Measurements from ENCODE around the gene TSHZ3. TPM values are rescaled to one million over a fixed set of nuclear protein-coding genes. Genes with fewer than 3 reads are reported as not detected.

The TSHZ3 gene
- polyA plus RNA-seq, 3 donors: 0.99 to 5.8 (median 3.9) TPM

DNA sequence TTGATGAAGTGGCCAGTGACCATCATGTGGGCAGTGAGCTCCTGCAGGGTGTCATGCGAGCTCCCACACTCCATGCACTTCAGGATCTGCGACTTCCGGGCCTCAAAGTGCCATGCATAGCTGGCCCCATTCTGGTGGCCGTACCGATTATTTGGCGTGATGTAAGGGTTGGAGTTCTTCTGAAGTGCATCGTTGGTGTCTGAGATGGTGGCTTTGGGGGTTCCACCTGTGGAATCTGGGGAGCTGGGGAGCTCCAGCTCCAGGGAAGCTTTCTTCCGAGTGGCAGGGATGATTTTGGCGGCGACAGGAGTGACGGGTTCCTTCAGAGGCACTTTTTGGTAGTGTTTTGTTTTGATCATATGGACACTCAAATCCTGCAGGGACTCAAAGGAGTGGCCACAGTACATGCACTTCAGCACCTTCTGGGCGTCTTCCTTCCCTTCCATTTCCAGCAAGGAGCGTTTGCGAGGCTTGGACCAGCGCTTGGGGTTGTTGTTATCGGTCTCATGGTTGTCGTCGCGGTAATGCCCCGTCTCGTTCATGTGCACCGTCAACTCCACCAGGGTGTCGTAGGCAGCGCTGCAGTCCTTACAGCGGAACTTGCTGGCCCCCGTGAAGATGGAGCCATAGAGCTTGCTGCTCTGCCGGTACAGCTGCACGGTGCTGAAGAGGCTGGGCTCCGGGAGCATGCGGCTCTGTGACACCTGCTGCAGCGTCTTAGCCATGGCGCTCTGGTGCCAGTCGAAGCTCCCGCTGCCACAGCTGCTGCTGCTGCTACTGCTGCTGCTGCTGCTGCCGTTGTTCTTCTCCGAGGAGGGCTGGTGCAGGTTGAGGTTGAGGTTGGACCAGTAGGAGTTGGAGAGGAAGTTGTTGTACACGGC, 70.4 kb downstream of the TSHZ3 start:
- 93 to 94% (median 94%) methylated on average over 37 of the region's 37 CpGs for WGBS, 3 donors
- H3K27ac ChIP-seq (ENCODE audit: low read depth, low read length): no peak overlapping the region

DNA sequence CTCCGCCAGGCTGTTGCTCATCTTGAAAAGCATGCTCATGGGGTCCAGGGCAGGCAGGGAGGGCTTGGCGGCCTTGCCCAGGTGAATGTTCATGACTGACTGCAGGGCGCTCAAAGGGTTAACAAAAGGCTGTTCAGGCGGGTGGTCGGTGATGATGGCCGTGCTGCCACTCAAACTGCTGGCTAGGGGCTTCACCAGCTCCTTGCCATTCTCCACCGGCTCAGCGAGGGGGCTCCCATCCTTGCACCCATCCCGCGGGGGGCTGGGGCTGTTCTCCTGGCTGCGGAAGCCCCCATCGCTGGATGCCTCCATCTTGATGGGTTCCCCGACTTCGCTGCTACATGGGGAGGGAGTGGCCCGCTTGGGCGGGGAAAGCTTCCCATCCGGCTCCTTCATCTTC, 71.7 kb downstream of the TSHZ3 start:
- no peak overlapping the region for H3K27ac ChIP-seq (ENCODE audit: low read depth, low read length)
- 85 to 93% (median 90%) methylated on average over 17 of the region's 17 CpGs for WGBS, 3 donors

DNA sequence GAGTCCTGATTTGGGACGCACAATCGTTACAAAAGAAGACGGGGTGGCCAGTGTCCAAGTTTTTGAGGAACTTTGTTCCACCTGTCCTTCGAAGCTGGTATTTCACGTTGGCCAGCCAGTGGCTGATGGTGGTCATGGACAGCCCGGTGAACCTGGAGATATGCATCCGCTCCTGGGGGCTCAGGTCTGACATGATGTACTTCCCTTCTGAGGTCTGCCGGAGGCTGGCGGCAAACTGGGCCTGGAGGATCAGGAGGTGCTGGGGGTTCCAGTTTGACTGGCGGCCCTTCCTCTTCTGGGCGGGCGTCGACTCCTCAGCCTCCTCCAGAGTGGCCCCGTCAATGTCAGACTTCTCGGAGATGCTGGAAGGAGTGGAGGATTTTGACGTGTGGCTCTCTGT, 72.4 kb downstream of the TSHZ3 start:
- WGBS, 3 donors: 94 to 96% (median 96%) methylated on average over 16 of the region's 16 CpGs
- H3K27ac ChIP-seq (ENCODE audit: low read depth, low read length): no peak overlapping the region

DNA sequence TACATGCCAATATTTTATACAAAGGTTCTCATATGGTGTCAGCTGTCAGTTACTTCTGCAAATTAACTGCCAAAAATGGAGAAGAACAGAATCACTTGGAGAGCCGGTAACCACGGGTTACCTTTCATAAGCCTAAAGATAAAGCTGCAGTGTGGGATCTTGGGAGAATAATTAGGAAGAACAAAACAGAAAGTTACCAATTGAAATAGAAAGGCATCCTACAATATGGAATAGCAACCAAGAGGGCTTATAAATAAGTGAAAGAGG, 74.2 kb downstream of the TSHZ3 start:
- 45 to 69% (median 47%) methylated on average over 2 of the region's 2 CpGs for WGBS, 3 donors
- no peak overlapping the region for H3K27ac ChIP-seq (ENCODE audit: low read depth, low read length)

DNA sequence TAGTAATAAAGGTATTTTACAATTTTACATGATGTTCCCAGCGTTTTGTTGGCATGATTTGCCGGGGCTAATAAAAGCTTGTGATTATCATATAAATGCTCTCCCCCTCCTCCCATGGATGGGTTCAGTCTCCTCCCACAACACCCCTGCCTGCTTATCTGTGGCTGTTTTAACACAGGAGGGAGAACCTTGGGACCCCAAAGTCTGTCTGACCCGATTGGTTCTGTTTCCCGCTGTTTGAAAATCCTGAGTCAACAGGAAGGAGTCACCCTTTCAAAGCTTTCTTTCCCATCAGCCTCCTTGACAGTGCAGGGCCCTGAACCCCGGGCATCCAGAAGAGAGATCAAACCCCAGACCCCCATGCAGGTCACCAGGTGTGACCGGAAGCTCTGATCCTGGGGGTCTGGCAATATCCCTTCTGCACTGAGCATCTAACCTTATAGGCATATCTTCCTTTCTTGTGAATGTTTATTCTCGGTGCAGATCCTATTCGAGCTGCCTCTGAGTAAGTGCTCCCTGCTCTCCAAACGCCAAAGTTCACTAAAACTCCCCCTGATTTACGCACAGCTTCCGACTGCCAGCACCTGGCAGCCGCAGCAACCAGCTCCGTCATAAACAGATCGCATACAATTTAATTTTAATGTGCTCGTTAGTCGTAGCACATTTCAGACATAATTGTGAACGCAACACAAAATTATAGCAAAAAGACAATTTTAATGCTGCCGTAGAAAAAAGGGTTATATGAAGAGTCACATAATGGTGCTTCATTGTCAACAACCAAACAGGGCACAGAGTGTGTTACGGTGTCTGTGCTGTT, 74.8 kb downstream of the TSHZ3 start:
- 64 to 78% (median 70%) methylated on average over 19 of the region's 19 CpGs for WGBS, 3 donors
- no peak overlapping the region for H3K27ac ChIP-seq (ENCODE audit: low read depth, low read length)

DNA sequence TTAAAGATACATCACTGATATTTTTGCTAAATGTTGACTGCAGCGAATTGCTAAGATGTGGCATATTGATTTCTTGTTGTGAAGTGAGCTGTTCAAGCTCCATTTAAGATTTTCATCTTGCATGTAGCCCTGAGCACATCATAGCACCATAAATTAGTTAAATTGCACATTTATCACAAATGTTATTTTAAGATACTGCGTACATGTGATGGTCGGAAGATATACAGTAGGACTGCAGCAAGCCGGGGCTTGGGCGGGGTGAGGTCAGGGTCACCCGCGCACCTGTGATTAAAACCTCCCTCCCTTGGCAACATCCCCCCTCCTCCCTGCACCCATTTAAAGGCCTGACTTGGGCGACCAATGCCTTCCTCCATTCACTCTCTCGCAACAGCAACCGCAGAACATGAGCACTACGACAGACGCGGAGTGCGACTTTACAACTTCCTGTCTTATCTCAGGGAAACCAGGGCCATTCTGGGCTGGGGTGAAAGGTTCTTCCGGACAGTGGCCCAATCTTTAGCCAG, 76.6 kb downstream of the TSHZ3 start:
- WGBS, 3 donors: 90 to 95% (median 94%) methylated on average over 15 of the region's 15 CpGs
- no peak overlapping the region for H3K27ac ChIP-seq (ENCODE audit: low read depth, low read length)

DNA sequence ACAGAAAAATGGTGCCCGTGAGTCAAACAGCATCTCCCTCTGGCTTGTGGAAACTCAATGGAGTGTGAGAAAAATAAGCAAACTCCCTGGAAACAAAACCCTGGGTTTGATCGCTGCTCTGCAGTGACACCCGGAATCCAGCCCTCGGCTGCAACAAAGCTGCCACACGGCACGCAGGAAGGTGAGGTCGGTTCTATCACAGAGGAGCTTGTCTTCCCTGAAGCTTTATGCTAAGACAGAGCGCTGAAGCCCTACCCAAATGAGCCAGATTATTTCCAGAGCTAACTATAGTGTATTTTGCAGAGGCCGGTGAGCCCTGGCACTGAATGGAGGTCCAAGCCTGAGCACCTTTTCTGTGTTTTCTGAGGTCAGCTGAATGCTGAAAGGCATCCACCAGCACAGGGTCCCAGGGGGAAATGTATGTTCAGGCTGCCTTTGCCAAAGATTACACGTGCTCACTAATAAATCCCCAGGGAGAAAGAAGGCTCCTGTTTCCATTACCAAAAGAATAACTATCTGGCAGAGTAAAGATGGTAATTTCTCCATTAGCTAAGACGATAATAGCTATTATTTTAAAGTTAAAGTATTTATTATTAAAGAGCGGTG, 77.8 kb downstream of the TSHZ3 start:
- 73 to 78% (median 74%) methylated on average over 12 of the region's 12 CpGs for whole genome bisulfite sequencing, 3 donors
- no peak overlapping the region for H3K27ac ChIP-seq (ENCODE audit: low read depth, low read length)

DNA sequence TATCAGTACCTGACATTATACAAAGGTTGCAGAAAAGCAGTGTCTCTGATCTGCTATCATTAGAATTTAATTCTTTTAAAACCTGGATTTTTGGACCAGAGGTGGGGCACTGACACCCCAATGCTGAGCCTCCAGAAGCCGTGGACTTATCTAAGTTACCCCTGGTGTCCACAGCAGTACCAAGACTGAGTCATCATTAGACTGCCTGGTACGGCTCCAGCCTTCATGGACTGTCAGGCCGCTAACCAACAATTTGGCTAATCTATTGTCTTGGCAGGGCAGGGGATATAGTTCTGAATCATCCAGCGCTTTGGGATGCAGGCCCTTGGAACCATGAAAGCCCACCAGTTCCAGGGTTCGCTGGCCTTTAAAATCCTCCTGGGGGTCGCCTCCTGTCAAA, 78.3 kb downstream of the TSHZ3 start:
- 72 to 86% (median 83%) methylated on average over 6 of the region's 6 CpGs for WGBS, 3 donors
- H3K27ac ChIP-seq (ENCODE audit: low read depth, low read length): no peak overlapping the region

DNA sequence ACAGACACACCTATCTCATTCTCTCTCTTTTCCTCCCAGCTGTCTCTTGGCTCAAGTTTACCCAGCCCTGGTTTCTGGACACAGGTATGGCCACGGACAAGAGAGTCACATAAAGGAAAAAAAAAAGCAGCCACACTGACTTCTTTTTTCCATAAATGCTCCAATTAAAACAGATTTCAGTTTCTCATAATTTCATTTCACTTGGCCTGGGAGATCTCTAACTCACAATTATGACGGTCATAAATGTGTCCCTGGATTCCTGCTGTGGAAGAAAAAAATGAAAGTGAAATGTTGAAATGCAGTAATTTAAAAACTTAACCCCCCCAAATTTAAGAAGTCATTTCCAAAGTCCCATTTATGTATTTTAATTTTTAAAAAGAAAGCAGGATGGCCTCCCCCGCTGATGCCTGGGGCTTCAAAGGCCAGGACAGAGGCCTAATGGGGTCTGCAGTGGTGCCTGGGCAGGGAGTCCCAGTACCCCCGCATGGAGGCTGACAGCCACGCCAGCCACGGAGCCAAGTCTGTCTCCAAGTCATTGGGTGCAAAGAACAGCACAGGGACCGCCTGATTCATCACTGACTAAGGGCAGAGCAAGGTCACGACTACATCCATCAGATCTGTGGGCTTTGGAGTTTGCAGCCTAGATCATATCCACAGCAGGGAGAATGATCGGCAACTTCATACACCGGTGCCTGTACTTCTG, 79.7 kb downstream of the TSHZ3 start:
- 72 to 81% (median 80%) methylated on average over 10 of the region's 10 CpGs for WGBS, 3 donors
- H3K27ac ChIP-seq (ENCODE audit: low read depth, low read length): no peak overlapping the region

DNA sequence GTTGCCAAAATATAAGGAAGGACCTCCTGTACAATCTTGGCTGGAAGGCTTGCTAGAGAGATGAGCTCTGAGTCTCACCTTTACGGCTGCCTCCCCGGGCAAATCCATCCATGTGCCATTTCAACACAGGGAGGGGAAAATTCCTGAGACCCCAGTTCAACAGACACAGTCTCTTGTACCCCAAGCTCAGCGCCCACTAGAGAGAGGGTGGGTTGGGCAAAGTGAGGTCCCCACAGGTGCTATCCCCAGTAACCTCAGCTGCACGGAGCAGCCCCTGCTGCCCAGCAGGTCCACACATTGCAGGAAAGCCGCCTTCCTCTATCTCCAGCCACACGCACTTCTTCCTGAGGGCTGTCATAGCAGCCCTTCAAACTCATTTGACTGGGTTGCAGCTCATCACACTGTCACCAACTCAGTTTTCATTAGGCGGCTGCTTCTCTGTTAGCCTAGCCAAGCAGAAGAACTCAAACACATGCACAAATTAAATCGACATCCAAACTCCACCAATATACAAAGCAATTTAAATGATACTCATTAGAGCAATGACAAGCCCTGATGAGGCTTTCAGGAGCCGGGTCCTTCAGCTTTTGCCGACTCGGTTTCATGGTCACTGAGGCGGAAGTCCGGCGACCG, 80.4 kb downstream of the TSHZ3 start:
- WGBS, 3 donors: 82 to 95% (median 94%) methylated on average over 15 of the region's 15 CpGs
- no peak overlapping the region for H3K27ac ChIP-seq (ENCODE audit: low read depth, low read length)

DNA sequence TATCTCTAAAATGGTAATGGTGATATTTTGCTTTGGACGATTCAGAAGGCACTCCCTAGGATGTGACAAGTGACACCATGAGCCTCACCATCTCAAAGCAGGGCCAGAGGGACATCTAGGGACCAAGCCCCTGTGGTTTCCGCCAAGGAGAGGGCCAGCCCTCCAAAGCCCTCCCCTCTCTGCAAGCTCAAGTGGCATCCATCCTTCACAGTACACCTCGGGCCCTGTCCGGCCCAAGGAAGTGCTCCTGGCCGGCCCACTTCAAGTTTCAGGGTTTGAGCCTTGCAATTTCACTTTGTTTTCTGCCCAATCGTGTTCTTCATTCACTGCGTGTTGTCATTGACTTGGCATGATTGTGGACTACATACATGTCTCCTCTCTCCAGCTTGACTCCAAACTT, 82.5 kb downstream of the TSHZ3 start:
- 79 to 95% (median 93%) methylated on average over 7 of the region's 7 CpGs for WGBS, 3 donors
- H3K27ac ChIP-seq (ENCODE audit: low read depth, low read length): no peak overlapping the region

DNA sequence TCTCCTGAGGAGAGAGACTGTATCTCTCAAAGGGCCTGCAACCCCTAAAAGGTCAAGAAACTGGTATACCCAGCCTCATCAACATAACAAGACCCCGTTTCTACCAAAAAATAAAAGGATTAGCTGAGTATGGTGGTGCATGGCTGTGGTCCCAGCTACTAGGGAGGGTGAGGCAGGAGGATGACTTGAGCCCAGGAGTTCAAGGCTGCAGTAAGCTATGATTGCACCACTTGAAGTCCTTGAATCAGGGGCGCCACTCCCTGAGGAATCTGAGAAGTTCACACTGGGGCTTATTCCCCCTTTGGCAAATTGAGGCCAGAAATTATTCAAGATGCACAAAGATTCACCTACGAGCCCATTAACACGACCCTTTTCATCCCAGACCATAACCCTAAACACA, 83.0 kb downstream of the TSHZ3 start:
- no peak overlapping the region for H3K27ac ChIP-seq (ENCODE audit: low read depth, low read length)
- WGBS, 3 donors: 81 to 97% (median 96%) methylated on average over 4 of the region's 4 CpGs

DNA sequence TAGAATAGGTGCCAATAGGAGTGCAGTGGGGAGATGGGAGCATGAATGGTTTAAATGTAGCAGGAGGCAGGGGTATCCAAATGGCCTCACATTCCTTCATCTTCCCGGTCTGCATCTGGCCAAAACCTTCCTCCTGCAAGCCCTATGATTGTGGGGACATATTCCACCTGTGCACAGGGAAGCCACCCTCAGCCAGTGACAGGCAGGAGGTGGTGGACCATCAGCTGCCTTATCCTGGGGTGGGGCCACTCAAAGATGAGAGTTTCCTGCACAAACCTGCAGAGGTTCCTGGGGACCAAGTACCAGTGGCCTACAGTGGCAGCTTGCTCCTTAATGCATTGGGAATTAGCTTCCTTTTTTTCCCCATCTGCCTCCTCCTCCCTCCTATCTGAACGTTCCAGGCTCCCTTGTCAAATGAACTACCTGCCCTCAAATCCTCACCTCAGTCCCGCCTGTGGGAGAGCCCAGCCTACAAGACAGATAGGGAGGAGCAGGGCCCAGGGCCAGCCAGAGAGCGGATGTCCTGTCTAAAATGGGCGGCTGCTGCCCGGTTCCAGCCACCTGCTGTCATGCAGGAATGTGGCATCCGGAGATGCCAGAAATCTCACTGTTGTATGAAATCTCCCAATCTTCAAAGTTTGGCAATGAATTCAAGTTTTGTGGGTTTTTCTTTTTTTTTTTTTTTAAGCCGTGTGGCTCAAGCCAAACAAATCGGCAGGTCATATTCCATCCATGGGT, 85.0 kb downstream of the TSHZ3 start:
- 65 to 78% (median 77%) methylated on average over 9 of the region's 9 CpGs for WGBS, 3 donors
- no peak overlapping the region for H3K27ac ChIP-seq (ENCODE audit: low read depth, low read length)

DNA sequence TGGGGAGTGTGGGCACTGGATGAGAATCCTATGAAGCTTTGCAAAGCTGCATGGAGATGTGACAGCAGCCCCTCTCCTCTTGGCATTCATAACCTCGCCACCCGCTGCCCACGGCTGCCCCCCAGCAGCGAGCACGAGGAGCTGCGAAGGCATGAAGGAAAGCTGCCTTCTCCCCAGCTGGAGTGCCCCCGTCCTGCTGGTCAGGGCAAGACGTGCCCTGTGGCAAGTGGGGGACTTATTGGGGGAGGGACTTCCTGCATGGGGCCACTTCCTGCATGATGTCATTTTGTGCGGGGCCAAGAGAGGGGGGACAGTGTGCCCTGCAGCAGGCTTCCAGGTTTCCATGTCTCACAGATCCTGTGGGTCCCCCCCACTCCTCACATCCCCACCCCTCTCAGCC, 85.9 kb downstream of the TSHZ3 start:
- 61 to 78% (median 71%) methylated on average over 9 of the region's 9 CpGs for WGBS, 3 donors

DNA sequence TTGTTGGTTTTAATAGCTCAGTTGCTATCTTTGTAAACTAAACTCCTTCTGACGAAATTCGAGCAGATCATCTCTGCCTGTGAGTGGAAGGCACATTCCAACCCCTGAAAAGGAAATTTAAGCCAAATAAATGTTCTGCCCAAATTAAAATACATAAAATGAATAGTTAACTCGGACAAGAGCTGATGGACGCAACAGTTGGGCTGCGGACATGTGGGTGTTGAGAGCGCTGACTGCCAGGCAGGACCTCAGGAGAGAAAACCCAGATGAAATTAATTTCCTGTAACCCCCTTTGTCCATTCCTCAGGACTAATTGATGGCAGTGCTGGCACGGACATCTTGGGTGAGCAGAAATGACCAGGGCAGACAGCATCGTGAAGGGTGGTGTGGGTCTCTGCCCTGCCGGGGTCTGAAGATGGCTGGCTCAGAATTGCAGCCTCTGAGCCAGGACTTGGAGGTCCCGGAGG, 86.5 kb downstream of the TSHZ3 start:
- 60 to 68% (median 67%) methylated on average over 10 of the region's 10 CpGs for WGBS, 3 donors
- H3K27ac ChIP-seq (ENCODE audit: low read depth, low read length): no peak overlapping the region

More for the DNA sequence above, 85.9 kb downstream of the TSHZ3 start:
- H3K27ac ChIP-seq (ENCODE audit: low read depth, low read length): no peak overlapping the region

DNA sequence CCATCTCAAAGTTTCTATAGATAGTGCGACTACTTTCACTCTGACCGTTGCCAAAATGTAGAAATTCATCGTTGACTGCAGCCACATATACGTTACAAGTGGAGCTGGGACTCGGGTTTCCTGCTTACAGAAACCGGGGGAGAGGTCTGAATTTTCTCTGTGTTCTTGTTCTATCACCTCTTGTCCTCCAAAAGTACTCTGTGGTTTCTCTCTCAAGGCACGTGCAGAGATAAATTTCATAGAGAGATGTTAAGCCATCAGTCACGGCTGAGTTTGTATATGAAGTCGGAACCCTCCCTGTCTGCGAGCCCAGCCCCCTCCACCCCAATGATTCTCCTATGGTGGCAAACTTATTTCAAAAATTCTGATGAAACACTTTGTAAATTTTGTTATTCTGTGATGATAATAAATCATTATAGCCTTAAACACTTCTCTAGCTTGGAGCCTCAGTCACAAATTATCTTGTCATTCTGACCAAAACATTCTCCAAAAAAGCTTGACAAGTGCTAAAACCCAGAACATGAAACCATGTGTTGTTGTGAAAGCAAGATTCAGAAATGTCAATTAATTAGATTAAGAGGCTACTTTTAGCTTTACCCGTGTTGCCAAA, 87.5 kb downstream of the TSHZ3 start:
- WGBS, 3 donors: 37 to 56% (median 49%) methylated on average over 11 of the region's 11 CpGs
- H3K27ac ChIP-seq (ENCODE audit: low read depth, low read length): no peak overlapping the region

DNA sequence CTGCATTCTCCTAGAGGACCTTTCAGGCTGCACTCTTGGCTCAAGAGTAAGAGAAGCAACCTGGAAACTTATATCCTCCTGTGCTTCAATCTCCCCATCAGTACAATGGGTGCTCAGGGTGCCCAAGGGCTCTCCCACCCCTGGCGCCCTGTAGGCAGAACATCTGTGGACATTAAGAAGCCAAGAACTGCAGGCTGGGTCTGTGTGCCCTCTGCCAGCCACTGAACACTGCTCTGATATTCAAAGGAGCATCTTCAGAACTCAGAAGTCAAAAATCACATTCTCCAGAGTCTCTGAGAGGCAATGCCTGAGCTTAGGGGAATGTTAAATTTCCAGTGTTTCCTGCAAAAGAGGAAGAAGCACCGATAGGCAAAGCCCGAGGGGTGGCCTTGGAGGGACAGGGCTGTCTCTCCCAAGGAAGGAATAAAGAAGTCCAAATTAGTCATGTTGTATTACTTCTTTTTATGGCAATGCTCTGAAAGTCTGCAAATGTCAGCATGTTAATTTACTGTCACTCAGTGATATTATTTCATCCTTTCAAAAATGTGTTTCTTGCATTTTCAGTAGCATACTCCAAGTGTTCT, 88.1 kb downstream of the TSHZ3 start:
- WGBS, 3 donors: 41 to 48% (median 41%) methylated on average over 3 of the region's 3 CpGs
- no peak overlapping the region for H3K27ac ChIP-seq (ENCODE audit: low read depth, low read length)
